Stimulated activated CD4-positive, alpha-beta T cell treated with anti-CD3 and anti-CD28 coated beads, Interleukin-1b, Interleukin-23, amount 100 ng/mL, for 4 hours (primary cell): ENCODE measurements around the gene TOP3B.

Experiments used
- DNase-seq, 2 donors: peaks; one replicate each; pipeline ENCODE4 v3.0.0-alpha.2; 2020; ENCODE audit warnings: low read depth in 2 of 2

TOP3B gene

DNA sequence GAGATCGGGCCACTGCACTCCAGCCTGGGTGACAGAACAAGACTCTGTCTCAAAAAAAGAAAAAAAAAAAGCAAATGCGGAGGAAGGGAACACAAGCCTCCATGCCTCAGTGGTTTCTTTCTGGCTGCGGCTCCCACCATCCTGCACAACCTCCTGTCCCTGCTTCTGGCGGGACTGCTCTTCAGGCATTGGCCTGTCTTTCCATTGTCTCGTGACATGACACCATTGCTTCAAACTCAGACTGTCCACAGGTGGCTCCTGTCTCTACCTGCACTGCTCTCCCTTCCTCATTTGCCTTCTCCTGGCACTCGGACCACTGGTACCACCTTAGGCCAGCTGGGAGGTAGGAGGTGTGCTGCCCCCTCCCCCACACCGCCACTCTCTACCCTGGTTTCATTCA, 19.3 kb downstream of the TOP3B start:
- DNase-seq, result no peak

DNA sequence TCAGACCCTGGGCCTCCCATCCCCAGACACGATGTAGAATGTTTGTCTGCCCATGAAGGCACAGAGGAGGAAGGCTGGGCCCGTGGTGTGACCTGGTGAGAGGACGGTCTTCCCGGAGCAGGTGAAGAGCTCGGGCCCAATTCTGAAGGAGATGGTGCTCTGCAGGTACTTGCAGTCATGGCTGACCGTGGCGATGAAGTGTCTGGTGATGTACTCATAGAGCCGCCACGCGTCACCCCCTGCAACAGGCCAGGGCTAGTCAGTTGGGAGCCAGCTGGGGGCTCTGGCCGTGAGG, 20.0 kb downstream of the TOP3B start:
- no peak for DNase-seq

DNA sequence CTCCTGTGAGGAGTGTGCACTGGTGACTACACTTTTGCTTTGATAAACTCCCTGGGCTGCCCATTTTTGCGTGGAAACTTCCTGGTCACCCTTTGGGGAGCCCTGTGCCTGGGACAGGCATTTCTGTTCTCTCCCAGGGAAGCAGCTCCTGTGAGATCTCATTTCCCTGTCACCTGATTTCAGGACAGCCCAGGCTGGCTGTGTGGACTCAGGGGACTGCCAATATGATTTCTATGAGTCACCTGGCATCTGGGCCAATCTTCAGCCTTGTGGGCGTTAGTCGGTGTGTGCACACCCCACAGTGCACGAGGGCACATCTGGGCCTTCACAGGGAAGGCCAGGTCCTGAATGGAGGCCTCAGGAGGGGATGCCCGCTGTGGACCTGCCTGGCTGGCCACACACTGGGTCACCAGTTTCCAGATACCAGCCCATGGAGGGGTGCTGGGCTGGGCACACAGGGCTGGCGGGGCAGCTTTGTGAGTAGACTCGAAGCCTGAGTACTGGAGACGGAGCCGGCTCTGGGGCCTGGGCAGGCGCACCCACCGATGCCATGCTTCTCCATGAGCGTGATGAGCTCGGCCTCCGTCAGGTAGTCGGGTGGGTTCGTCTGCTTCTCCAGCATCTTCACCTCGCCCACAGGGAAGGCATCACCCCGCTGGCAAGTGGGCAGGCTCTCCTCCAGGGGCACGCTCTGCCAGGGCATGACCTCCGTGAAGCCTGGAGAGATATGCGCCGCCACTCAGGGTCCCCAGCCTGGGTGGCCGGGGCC, 20.5 kb downstream of the TOP3B start:
- DNase-seq, result no peak

DNA sequence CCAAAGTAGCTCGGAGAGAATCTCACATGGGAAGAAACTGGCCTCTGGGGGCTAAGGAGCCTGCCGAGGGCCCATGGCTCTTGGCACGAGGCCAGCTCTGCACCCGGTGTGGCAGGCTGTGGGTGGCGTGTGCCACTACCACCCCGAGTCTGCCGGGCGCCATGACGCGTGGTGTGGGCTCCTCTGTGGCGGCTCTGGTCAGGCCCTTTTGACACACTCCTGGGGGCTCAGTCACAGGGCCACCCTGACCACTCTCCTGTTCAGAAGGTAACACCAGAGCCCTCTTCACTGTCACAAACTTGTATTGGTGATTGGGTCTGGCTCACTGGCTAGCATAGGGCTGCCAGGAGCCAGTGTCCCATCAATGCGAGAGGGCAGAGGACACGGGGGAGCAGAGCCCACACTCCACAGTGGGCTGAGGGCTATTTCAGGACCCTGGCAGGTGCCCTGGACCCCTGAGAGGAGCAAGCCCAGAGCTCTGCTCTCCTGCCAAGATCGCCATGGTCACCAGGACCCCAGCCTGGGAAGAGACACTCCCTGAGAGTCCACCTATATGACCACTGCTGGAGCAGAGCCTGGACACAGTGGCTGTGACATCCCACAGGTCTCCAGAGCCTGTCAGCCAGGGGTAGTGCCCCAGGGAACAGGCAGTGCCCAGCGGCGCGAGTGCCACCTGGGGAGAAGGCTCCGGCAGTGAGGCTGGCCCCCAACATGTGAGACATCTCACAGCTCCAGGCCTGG, 21.3 kb downstream of the TOP3B start:
- no peak for DNase-seq

DNA sequence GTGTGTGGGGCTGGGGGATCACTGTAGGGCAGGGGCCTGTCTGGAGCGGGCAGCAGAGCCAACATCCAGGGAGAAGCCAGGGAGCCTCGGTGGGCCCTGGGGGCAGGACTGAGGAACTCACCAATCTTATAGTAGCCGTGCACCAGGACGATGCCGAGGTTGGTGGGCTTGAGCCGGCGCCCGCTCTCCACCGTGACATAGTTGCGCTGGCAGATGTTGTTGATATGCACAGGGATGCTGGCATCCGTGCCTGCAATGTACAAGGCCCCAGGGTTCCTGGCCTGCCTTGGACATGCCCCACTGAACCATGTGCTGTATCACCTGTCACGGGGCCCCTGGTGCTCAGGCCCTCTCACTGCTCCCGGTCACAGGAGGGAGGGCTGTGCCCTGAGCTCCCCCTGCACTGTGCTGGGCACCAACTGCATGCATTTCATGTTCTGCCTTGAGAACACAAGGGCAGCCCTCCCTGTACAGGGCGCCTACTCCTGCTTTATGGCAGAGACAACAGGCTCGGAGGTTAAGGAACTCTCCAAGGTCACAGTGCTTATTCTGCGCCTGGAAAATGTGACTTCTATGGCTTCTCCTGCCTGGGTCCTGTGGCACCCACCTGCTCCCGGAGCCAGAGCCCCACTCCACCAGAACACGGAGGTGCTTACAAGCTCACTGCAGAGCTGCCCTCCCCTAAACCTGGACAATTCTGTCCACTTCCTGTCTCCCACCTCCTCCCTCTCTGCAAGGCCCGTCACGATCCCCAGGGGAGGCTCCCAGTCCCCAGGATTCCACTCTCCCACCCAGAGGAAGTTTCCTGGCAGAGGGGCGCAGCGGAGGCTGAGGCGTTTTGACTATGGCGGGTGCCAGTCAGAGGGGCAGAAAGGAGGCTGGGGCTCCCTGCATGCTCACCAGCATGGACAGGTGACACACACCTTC, 22.1 kb downstream of the TOP3B start:
- DNase-seq, result no peak

DNA sequence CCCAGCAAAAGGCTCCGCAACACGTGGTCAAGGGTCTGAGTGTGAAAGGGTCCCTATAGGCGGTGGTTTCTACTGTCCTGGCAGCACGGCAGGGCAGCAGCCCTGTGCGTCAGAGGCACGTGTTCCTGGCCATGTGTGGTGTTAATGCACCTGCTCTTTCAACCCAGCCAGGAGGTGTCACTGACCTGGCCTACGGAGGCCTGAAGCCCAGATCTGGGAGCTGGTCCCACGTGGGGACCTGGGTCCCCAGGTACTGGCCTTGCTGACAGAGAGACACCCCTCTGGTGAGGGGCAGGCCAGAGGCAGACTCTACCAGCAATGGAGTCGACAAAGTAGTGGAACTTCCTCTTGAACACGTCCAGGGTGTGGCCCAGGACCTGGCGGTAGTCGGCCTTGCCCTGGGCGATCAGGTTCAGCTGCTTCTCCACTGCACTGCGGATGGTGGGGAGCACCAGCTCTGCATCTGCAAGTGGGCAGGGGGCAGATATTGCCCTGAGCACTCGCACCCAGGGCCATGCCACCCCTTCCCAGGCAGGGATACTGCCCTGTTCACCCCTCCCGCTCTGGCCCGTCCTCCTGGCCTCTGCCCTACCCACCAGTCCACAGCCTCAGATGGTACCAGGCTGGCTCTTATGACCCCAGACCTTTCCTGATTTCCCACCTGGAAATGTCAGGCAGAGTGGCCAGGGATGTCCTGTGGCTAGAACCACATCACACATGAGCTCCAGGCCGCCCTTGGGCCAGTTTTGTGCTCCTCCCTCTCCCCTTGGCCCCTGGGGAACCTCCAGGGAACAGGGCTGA, 23.1 kb downstream of the TOP3B start:
- no peak for DNase-seq

DNA sequence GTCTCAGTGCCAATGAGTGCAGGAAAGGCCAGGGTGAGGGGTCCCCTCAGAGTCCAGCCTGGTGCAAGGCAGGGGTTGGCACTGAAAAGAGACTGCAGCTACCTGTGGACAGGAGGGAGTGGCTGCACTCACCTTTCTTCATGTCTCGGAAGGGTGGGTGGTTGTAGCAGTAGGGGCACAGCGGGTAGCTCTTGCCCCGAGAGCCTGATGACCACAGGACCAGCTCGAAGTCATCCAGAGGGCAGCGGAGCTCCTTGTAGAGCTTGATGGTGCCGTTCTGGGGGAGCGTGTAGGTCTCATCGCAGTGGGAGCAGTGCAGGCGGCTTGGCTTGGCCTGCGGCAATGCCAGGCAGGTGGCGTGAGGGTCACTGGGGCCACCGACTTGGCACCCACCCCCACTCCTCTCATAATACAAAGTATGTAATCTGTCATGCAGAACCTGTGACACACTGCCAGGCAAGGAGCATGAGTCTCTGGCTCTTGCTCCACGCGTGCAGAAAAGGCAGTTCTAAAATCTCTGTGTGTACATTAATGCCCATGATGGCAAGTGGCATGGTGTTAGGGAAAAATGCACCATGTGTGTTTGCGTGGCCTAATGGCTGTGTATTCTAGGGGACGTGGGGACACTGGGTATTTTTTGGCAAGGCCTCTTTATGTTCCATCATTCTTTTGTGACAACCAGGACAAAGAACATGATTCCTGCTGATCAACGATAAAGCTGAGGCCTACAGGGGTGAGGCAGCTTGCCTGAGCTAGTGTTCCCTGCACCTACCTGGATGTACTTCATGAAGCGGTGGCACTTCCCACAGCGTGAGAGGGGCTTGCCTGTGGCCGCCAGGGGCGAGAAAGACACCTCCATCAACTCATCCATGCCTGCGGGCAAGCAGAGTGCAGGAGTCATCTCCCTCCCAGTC, 24.0 kb downstream of the TOP3B start:
- DNase-seq, result no peak

DNA sequence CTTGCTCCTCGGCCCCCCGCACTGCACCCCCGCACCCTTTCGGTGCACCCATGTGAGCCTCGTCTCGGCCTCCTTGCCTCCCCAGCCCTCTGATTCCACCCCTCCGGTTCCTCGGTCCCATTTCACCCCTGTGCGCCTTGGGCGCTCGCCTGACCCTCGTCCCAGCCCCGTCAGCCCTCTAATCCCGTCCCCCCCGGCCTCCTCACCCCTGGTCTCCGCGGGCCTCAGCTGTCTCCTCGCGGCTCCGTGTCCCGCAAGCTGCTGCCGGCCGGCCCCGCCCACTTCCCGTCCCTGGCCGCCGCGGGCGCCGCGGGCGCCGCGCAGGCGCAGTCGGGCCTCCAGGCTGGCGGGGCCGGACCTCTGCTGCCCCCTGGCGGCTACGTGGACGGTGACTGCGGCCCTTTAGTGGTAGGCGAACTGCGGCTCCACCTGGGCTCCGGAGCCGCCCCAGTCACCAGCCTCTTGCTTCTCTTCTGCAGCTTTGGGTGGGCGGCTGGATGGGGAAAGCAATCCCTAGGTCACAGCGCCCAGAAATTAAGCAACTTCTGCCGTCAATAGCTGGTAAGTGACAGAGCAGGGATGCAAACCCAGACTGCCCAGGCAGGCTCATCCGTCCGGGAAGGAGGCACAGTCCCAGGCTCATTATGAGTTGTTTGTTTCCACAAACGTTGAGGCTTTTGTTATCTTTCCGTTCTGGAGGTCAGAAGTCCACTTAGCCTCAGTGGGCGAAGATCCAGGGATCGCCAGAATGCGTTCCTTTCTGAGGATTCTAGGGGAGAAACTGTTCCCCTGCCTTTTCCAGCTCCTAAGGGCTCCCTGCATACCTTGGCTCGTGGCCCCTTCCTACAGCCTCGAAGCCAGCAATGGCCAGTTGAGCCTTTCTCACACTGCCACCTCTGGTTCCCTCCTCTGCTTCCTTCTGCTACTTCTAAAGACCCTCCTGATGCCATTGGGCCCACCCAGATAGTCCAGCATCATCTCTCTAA, 29.7 kb downstream of the TOP3B start, which contains the start of gene PPM1F:
TSS of gene PPM1F (minus strand) at position 263 of the 986 bp plus-strand sequence. CDS start 6,800 bp downstream, outside the sequence.
- peak; percentile 87 to 94 for DNase-seq

DNA sequence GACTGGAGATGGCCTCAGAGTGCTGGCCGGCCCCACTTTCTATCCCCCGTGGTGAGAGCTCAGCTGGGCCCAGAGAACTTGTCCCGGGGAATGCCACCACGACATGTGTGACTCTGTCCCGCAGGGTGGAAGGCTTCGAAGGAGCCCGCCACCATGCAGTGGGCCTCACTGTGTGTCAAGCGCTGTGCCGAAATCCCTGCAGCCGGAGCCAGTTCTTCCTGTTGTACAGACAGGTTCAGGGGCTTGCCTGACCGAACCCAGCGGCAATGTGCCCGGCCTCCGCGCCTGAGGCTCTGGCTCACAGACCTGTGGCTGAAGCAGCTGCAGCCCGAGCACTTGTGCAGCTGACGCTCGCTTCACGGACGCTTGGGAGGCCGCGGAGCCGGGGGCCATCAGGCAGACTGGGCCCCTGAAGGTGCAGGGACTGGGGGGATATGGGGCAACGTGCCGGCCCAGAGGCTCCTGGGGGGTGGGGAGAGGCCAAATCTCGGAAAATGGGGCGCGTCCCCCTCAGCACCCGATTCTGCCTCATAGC, 30.6 kb downstream of the TOP3B start:
- no peak for DNase-seq

DNA sequence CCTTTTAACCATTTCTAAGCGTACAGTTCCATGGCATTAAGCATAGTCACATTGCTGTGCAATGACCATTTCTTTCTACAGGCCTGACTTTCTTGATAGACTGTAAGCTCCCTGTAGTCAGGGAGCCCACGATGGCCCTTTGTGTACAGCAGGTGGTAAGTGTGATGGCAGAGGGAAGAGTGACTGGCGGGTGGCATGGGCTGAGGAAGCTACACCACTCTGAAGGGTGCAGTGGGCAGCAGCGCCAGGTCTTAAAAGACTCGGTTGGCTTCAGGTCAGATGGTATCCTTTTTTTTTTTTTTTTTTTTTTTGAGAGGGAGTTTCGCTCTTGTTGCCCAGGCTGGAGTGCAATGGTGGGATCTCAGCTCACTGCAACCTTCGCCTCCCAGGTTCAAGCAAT, 31.5 kb downstream of the TOP3B start:
- no peak for DNase-seq

DNA sequence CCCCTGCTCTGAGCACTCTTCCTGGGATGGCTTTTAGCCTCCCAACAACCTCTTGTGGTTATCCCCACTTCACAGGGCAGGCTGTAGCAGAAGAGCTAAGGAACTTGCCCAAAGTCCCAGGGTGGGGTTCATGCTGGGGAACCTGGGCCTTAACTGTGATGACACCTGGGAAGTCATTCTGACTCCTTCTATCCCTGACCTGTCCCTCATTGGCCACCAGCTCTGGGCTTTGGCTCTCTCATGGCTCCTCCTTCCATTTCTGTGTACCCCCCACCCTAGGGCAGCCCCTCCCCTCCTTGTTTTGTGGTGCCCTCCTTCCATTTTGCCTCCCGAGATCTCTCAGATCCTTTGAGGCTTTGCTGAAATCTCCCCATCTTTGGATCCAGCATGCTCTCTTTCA, 32.6 kb downstream of the TOP3B start:
- no peak for DNase-seq

DNA sequence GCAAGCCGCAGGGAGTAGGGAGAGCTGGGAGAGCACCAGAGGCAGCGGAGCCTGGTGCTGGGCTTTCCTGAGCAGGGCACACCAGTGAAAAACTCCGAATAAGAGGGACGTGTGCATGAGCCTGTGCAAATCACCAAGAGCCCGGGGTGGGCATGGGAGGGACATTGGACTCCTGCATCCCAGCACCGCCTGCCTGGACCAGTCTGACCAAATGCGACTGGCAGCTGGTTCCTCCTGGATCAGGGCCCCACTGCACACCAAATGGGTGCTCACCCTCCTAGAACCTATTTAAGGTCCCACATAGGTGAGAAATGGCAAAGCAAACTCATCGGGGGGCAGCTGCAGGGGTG, 33.0 kb downstream of the TOP3B start:
- DNase-seq, result no peak

DNA sequence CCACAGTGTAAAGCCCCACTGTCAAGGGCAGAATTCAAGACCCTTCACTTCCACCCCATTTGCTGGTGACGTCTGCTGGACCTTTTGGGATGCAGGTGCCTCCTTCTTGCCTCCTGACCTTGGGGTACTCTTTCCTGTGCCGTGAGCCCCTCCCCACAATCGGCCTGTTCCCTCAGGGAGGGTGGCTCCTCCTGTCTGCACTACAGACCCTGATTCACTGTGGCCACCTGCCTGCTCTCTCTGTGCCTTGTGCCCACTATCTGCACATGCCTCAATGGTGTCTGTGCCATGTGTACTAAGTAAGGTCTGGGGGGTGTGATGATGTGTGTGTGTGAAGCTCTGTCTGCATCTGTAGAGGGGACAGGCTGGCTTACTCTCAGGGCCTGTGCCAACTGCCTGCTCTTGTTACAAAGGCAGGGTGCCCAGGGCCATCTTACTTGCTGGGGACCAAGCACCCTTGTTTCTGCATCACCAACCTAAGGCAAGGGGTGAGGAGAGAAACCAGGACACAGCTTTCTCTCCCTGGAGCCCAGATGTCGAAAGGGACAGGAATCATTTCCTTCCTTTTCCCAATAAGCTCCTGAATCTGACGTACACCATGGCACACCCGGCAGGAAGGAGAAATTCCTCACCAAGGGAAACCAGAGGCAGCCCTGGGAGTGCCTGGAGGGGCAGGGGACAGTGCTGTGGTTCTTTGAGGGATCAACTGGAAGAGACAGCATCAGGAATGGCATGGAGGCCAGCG, 33.6 kb downstream of the TOP3B start:
- DNase-seq, result no peak

DNA sequence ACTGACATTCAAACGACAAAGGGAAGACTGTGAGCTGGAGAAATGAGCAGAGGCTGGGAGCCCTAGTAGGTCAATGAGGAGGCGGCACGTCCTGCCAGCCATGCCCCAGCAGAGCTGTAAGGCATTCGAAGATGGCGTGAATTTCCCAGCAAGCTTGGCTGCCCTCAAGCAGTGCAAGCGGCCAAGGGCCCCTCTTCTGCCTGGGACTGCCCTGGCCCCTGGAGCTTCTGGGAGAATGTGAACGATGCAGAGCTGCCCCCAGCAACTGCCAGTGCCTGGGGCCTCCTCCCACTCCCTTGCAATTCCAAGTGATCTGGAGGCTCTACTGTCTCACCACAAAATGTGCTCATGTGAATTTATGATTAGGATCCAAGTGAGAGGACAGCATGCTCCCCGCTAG, 34.2 kb downstream of the TOP3B start:
- DNase-seq, result no peak

DNA sequence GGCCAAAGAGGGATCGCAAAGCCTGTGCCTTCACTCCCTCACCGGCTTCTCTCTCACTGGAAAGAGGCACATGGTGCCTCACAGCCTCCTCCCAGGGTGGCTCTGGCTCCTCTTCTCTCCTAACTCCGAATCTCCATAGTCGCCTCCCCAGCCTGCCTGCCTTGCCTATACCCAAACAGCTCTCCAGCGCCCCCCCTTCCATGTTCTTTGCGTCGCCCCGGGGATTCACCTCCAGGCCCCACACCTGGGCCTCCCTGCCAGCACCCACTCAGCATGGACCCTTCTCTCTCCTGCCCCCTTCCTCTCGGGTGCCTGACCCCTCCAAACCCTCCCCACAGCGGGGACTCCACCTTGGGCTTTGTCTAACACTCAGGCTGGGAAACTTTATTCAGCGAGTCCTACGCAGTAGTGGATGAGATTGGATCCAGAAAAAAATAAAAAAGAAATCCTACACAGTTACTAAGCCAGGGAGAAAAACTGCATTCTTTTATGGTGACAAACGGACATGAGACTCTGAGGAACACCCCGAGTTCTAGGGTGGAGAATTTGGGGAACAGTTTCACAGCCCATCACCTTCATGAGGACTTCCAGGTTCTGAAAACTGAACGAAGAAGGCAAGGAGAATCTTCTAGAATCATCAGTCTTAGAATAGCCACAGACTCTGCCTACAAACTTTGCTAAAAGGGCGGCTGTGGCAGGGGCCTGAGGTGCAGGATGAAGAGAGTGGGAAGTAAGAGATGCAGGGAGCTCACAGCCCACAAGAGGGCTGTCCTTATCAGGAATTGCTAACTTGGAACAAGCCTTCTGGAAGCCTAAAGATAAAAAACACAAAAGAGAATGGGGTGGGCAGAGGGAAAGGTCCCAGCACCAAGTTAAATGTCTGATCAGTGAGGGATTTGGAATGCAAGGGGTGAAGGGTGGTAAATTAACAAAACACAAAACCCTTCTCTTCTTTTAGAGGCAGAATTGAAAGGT, 35.3 kb downstream of the TOP3B start:
- DNase-seq, result no peak

DNA sequence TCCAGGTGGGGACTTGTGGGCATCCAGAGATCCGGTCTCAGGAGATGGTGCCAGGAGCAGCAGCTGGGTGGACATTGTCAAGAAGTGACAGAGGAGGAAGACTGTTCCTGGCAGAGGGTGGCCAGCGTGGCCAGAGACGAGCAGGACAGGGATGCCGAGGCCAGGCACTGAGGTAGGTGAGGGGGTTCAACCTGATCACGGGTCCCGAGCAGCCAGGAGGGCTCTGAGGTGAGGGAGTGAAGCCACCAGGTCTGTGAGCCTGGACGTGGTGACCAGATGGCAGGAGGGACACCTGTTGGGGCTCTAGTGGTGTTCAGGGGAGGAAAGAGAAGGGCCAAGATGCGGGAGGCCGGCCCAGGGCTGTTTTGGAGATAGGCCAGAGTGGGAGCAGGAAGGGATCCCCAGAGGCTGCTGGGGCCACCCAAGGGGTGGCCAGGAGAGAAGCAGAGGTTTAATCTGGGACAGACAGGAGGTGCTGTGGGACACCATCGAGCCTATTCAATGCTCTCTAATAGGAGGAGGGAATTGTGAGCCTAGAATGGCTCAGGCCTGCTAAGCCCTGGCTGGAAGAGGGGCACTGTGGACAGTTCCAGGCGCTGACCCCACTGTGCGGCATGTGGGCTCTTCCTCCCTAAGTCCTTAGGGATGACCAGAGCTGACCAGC, 36.2 kb downstream of the TOP3B start:
- DNase-seq, result no peak
